ENCODE data around the gene DVL1. TPM values are rescaled to one million over a fixed set of nuclear protein-coding genes. Genes with fewer than 3 reads are reported as not detected.

Gene DVL1
- total RNA-seq, 1 experiment from 2014 or later = 83.9 TPM

DNA sequence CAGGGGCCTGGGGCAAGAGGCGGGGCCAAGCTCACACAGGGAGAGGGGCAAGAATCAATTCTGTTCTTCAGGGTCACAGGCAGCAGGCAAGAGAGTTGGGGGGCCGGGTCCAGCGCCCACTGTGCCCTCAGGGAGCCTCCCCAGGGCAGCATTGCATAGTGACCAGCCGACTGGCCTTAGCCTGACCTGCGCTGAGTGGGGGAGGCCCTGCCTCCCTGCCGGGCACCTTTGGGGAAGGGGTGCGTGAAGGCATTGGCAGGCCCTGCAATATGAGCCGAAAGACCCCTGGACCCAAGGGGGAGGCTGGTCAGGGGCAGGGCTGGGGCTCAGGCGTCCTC lies 56.8 kb downstream of the DVL1 start:
- H3K36me3 Mint-ChIP-seq (ENCODE audit: insufficient read depth, unreplicated experiment) = peaks cover 22% of the 10 kb centered on the region
- no peak overlapping the region for H3K4me3 Mint-ChIP-seq (ENCODE audit: low read depth, unreplicated experiment)
- no peak overlapping the region for H3K27ac Mint-ChIP-seq (ENCODE audit: unreplicated experiment)
- no peaks in the 10 kb centered on the region for H3K4me1 Mint-ChIP-seq (ENCODE audit: low read depth, unreplicated experiment)
- TF ChIP-seq, protein P1, sequence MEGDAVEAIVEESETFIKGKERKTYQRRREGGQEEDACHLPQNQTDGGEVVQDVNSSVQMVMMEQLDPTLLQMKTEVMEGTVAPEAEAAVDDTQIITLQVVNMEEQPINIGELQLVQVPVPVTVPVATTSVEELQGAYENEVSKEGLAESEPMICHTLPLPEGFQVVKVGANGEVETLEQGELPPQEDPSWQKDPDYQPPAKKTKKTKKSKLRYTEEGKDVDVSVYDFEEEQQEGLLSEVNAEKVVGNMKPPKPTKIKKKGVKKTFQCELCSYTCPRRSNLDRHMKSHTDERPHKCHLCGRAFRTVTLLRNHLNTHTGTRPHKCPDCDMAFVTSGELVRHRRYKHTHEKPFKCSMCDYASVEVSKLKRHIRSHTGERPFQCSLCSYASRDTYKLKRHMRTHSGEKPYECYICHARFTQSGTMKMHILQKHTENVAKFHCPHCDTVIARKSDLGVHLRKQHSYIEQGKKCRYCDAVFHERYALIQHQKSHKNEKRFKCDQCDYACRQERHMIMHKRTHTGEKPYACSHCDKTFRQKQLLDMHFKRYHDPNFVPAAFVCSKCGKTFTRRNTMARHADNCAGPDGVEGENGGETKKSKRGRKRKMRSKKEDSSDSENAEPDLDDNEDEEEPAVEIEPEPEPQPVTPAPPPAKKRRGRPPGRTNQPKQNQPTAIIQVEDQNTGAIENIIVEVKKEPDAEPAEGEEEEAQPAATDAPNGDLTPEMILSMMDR (IDR thresholded peaks at IDR 0.05; ENCODE audit: unreplicated experiment) = no peak
- no peak for DNase-seq
- H3K27me3 Mint-ChIP-seq (ENCODE audit: unreplicated experiment) = no peaks in the 10 kb centered on the region
- CTCF ChIA-PET = interaction anchor here (0.6 to 2.8 kb wide), 8 partner anchors 8 to 233 kb away, joined by 3 to 17 read pairs (median 4); no protein-coding TSS in a partner anchor
- intact Hi-C loops (cut with micrococcal nuclease; ENCODE audit: unreplicated experiment) = no loop called here
- no peaks in the 10 kb centered on the region for H3K9me3 Mint-ChIP-seq (ENCODE audit: low read depth, unreplicated experiment)
- no TSS peak for BruUV-seq (replicated peaks)

- BruUV-seq (replicated peaks) = no TSS peak
- peaks cover 22% of the 10 kb centered on the region for H3K36me3 Mint-ChIP-seq (ENCODE audit: insufficient read depth, unreplicated experiment)
- DNase-seq = peak; percentile 82
- TF ChIP-seq, protein P1 (IDR thresholded peaks at IDR 0.05; ENCODE audit: unreplicated experiment) = no peak
- no peak overlapping the region for H3K27ac Mint-ChIP-seq (ENCODE audit: unreplicated experiment)
- no peak overlapping the region for H3K4me3 Mint-ChIP-seq (ENCODE audit: low read depth, unreplicated experiment)
- no peaks in the 10 kb centered on the region for H3K9me3 Mint-ChIP-seq (ENCODE audit: low read depth, unreplicated experiment)
- no peaks in the 10 kb centered on the region for H3K4me1 Mint-ChIP-seq (ENCODE audit: low read depth, unreplicated experiment)
- CTCF ChIA-PET = interaction anchor here (0.6 to 2.8 kb wide), 9 partner anchors 8 to 232 kb away, joined by 3 to 17 read pairs (median 4); no protein-coding TSS in a partner anchor
- H3K27me3 Mint-ChIP-seq (ENCODE audit: unreplicated experiment) = no peaks in the 10 kb centered on the region
- intact Hi-C loops (cut with micrococcal nuclease; ENCODE audit: unreplicated experiment) = no loop called here
These were observed 57.4 kb downstream of the DVL1 start for GRCh38 chr1:1291548-1292441.

DNA sequence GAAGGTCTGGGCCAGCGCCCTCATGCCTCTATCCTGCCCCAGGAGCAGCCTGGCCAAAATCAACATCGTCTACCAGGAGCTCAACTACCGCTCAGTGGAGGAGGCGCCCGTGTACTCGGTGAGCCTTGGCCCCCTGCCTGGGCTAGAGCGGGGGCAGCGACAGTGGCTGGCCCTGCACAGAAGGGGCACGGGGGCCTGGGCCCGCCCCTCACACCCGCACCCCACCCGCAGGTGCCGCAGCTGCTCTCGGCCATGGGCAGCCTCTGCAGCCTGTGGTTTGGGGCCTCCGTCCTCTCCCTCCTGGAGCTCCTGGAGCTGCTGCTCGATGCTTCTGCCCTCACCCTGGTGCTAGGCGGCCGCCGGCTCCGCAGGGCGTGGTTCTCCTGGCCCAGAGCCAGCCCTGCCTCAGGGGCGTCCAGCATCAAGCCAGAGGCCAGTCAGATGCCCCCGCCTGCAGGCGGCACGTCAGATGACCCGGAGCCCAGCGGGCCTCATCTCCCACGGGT lies 58.1 kb downstream of the DVL1 start:
- no TSS peak for BruUV-seq (replicated peaks)

DNA sequence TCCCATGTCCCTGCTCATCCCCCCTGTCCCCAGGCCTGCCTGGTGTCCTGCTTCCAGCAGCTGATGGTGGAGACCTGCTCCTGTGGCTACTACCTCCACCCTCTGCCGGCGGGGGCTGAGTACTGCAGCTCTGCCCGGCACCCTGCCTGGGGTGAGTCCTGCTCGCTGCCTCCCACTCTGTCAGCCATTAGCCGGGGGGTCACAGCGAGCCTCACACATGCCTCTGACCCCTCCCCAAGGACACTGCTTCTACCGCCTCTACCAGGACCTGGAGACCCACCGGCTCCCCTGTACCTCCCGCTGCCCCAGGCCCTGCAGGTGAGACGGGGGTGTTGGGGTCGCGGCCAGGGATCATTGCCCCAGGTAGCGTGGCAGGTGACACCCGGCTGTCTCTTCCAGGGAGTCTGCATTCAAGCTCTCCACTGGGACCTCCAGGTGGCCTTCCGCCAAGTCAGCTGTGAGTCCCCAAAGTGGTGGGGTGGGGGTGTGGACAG lies 58.9 kb downstream of the DVL1 start:
- Mint-ChIP-seq H3K36me3 (ENCODE audit: insufficient read depth, unreplicated experiment) (peaks cover 20% of the 10 kb centered on the region), H3K4me3 (ENCODE audit: low read depth, unreplicated experiment) (no peak overlapping the region), H3K27me3 (ENCODE audit: unreplicated experiment) (no peaks in the 10 kb centered on the region), H3K4me1 (ENCODE audit: low read depth, unreplicated experiment) (no peaks in the 10 kb centered on the region), H3K27ac (ENCODE audit: unreplicated experiment) (no peak overlapping the region), H3K9me3 (ENCODE audit: low read depth, unreplicated experiment) (no peaks in the 10 kb centered on the region)
- peak; percentile 85 for DNase-seq
- BruUV-seq (replicated peaks) = no TSS peak
- intact Hi-C loops (cut with micrococcal nuclease; ENCODE audit: unreplicated experiment) = no loop called here
- CTCF ChIA-PET = interaction anchor here (0.7 to 2.8 kb wide), 3 partner anchors 17 to 221 kb away, joined by 5 to 17 read pairs (median 5); partner anchors contain the start of gene UBE2J2
- TF ChIP-seq, protein P1 (IDR thresholded peaks at IDR 0.05; ENCODE audit: unreplicated experiment) = peak; percentile 71

More for the DNA sequence above, 58.1 kb downstream of the DVL1 start:
- DNase-seq = peak; percentile 55
- Mint-ChIP-seq H3K36me3 (ENCODE audit: insufficient read depth, unreplicated experiment) (peaks cover 22% of the 10 kb centered on the region), H3K4me3 (ENCODE audit: low read depth, unreplicated experiment) (no peak overlapping the region), H3K4me1 (ENCODE audit: low read depth, unreplicated experiment) (no peaks in the 10 kb centered on the region), H3K9me3 (ENCODE audit: low read depth, unreplicated experiment) (no peaks in the 10 kb centered on the region), H3K27ac (ENCODE audit: unreplicated experiment) (no peak overlapping the region), H3K27me3 (ENCODE audit: unreplicated experiment) (no peaks in the 10 kb centered on the region)
- intact Hi-C loops (cut with micrococcal nuclease; ENCODE audit: unreplicated experiment) = no loop called here
- TF ChIP-seq, protein P1 (IDR thresholded peaks at IDR 0.05; ENCODE audit: unreplicated experiment) = no peak
- CTCF ChIA-PET = interaction anchor here (1.0 to 2.8 kb wide), 6 partner anchors 9 to 231 kb away, joined by 3 to 17 read pairs (median 4); no protein-coding TSS in a partner anchor
